ENCODE results near the gene SDCCAG8. TPM values are rescaled to one million over a fixed set of nuclear protein-coding genes. Genes with fewer than 3 reads are reported as not detected.

The SDCCAG8 gene
- polyA plus RNA-seq, 4 donors, result 32.5 to 47.3 (median 44.0) TPM

DNA sequence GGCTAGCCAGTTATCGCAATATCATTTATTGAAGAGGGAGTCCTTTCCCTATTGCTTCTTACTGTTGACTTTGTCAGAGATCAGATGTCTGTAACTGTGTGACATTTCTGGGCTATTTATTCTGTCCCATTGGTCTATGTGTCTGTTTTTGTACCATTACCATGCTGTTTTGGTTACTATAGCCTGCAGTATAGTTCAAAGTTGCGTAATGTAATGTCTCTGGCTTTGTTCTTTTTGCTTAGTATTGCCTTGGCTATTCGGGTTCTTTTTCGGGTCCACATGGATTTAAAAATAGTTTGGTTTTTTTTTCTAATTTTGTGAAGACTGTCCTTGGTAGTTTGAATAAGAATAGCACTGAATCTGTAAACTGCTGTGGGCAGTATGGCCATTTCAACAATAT lies 273.7 kb downstream of the SDCCAG8 start:
- DNase-seq (ENCODE audit: low read depth in 4 of 4, low spot score in 2 of 4), result no peak

DNA sequence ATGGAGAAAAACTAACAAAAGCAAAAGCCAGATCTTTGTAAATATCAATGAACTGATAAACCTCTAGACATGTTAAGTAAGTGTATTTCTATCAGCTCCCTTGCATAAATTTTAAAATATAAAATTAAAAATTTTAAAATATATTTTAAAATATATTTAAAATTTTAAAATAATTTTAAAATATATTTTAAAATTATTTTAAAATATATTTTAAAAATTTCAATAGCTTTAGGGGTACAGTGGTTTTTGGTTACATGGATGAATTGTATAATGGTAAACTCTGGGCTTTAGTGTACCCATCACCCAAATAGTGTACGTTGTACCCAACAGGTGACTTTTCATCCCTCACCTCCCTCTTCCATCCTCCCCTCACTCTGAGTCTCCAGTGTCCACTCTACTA lies 279.2 kb downstream of the SDCCAG8 start:
- DNase-seq (ENCODE audit: low read depth in 4 of 4, low spot score in 2 of 4), result no peak

DNA sequence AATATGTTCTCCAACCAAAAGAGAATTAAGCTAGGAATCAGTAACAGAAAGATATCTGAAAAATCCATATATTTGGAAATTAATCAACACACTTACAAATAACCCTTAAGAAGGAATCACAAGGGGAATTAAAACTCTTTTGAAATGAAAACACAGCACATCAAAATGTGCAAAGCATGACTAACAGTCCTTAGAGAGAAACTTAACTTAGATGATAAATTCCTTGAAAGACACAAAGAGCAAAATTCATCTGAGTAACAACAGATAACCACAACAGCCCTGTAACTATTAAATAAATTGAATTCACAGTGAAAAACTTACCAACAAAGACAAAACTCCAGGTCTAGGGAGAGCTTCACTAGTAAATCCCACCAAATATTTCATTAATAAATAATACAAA lies 283.8 kb downstream of the SDCCAG8 start:
- DNase-seq (ENCODE audit: low read depth in 4 of 4, low spot score in 2 of 4), result no peak

DNA sequence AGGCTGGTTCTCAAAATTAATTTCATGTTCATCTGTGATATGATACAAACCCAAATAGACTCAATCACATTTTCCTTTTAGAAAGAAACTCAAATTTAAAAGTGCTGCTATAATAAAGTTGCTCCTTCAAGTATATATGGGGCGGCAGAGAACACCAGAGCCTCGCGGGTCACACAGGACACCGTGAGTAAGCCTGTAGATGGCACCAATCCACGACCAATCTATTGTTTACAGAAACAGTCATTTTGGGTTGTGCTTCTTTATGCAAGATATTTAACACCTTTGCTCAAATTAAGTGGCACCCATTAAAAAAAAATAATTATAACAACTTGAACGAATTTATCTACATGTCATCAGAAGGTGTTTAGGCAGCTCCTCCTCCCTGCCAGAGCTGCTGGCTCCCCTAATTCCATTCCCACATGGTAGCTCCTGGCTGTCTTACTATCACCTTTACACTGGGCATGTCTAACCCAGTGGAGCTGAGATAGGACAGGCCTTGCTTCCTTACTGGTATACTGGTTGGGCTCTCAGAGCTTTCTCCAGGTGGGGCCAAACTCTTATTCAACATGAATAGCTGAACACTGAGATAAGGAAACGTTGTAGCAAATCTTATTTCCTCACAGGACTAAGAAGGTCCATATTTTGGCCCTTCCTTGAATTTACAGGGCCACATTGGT lies 287.0 kb downstream of the SDCCAG8 start:
- no peak for DNase-seq (ENCODE audit: low read depth in 4 of 4, low spot score in 2 of 4)

DNA sequence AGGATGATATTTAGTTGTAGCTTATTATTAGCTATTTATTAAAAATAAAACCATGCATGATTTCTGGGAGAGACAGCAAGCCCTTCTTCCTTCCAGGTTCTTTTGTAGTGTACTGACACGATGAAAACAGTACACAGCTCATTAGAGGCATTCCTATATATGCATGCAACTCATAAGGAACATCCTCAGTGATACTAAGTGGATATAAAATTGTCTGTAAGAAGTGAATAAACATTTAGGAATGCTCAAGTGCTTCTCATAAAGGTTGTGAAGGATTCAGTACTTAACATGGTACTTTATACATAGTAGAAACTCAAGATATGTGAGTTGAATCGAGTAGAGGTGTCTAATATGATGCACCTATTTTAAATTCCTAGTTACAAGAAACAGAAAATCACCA lies 287.7 kb downstream of the SDCCAG8 start:
- DNase-seq (ENCODE audit: low read depth in 4 of 4, low spot score in 2 of 4), result no peak

DNA sequence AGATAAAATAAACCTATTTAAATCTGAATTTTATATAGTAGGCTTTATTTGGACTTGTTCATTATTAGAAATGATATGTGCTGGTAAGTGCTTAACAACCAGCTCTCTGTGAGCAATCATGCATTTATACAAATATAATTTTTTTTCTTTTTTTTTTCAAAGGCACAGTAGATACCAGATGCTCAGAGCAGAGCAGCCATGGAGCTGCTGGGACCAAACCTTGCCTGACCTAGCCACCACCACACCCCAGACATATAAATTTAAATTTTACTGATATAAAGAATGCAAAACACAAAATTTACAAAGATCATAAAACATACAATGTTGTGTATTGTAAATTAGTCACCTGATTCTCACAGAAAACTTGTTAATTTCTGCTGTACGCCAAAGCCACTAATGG lies 290.6 kb downstream of the SDCCAG8 start:
- no peak for DNase-seq (ENCODE audit: low read depth in 4 of 4, low spot score in 2 of 4)

- DNase-seq (ENCODE audit: low read depth in 4 of 4, low spot score in 2 of 4), result no peak
Measured at GRCh38 chr1:243547891-243548290, 292.1 kb downstream of the SDCCAG8 start.

DNA sequence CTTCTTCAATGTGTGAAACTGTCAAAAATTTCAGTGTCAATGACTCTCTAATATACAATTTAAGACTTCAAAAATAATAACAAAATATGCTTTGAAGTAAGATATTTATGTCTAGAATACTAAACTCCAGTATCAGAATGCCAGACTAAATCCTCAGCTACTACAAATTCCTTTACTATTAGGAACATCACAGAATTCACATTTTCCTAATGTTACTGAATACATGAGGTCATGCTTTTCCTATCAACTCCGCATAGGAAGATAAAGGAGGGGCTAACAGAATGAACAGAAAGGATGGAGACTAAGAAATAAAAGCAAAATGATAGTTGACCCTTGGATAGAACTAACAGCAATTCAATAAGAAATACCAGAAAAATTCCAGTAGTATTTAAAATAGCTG lies 292.7 kb downstream of the SDCCAG8 start:
- no peak for DNase-seq (ENCODE audit: low read depth in 4 of 4, low spot score in 2 of 4)

DNA sequence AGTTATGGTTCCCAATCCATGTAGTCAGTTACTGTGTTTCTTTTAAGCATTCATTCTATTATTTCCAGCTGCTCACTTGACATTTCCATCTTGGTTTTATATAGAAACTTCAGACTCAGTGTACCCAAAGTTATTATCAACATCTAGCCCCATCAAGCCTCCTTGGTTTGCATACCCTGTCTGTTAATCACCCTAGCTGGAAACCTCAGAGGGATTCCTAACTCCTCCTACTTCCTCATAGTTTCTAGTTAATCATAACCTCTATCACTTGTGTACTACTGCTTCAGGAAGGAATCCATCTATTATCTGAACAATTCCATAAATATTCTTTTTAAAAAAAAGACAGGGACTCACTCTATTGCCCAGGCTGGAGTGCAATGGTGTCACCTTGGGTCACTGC lies 293.3 kb downstream of the SDCCAG8 start:
- DNase-seq (ENCODE audit: low read depth in 4 of 4, low spot score in 2 of 4), result no peak

Other genes starting within 250 kb of the SDCCAG8 start
- gene CEP170, start 760 bp upstream of the SDCCAG8 start, polyA plus RNA-seq (ENCODE audit: insufficient read length in 4 of 4), result 10 to 100 TPM; 49.9 to 68.7 (median 57.6) TPM

Data from left renal cortex interstitium (tissue), 4 donors.